Stimulated activated CD4-positive, alpha-beta T cell treated with anti-CD3 and anti-CD28 coated beads, Interleukin-1b, Interleukin-23, amount 100 ng/mL, for 4 hours (primary cell): ENCODE measurements around the gene RAD54L2.
"Not testable (repeated sequence)": the region's sequence is repeated elsewhere in the genome, so short reads cannot be mapped to it uniquely, and the experiment has no call there.

Experiments used
- DNase-seq, 2 donors: peaks; one replicate each; pipeline ENCODE4 v3.0.0-alpha.2; 2020; ENCODE audit warnings: low read depth in 2 of 2

RAD54L2 gene, protein sequence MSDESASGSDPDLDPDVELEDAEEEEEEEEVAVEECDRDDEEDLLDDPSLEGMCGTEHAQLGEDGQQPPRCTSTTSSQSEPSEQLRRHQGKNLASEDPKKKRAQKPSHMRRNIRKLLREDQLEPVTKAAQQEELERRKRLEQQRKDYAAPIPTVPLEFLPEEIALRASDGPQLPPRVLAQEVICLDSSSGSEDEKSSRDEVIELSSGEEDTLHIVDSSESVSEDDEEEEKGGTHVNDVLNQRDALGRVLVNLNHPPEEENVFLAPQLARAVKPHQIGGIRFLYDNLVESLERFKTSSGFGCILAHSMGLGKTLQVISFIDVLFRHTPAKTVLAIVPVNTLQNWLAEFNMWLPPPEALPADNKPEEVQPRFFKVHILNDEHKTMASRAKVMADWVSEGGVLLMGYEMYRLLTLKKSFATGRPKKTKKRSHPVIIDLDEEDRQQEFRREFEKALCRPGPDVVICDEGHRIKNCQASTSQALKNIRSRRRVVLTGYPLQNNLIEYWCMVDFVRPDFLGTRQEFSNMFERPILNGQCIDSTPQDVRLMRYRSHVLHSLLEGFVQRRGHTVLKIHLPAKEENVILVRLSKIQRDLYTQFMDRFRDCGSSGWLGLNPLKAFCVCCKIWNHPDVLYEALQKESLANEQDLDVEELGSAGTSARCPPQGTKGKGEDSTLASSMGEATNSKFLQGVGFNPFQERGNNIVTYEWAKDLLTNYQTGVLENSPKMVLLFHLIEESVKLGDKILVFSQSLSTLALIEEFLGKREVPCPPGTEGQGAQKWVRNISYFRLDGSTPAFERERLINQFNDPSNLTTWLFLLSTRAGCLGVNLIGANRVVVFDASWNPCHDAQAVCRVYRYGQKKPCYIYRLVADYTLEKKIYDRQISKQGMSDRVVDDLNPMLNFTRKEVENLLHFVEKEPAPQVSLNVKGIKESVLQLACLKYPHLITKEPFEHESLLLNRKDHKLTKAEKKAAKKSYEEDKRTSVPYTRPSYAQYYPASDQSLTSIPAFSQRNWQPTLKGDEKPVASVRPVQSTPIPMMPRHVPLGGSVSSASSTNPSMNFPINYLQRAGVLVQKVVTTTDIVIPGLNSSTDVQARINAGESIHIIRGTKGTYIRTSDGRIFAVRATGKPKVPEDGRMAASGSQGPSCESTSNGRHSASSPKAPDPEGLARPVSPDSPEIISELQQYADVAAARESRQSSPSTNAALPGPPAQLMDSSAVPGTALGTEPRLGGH (N-terminal part only)

GRCh38 chr3:51538459-51539290 lies at the start of gene RAD54L2:
TSS of gene RAD54L2 (plus strand) at chr3:51538719. CDS start at chr3:51590421, 51,702 bp downstream.
- DNase-seq = peak; percentile 73 to 78

DNA sequence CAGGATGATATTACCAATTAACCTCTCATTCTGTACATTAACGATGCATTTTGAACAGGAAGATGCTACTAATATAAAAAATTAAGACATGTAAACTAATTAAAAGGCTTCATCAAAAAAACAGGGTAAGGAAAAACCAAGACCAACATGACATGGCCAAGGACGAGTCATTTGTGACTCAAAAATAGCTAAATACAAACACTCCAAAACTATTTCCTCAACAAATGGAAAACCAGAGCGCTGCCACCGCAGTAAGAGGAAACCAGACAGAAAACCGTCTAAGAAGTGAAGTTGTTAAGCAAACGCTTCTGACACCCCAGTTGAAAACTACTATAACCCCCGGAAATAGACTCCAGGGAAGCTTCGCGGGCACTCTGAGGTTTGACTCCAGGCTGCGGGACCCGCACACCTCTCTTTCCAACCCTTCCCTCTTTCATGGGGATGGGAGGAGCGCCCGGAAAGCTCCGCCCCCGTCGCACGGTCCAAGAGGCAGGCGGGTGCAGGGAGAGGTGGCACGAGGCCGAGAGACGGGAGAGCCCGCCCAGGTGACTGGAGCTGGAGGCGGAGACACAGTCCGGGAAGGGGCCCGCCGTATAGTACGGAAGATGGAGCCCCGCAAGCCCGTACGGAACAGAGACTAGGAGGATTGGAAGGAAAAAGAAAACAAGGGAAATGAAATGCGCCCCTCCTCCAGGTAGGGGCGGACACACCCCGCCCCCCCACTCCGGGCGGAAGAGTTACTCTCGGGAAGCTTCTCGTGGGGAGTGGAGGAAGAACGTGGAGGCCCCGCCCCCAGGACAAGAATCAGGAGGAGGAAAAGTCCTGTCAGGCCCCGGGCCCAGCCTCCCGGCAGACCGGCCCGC lies 39.4 kb upstream of the RAD54L2 start:
- DNase-seq = peak; percentile 69 to 82

DNA sequence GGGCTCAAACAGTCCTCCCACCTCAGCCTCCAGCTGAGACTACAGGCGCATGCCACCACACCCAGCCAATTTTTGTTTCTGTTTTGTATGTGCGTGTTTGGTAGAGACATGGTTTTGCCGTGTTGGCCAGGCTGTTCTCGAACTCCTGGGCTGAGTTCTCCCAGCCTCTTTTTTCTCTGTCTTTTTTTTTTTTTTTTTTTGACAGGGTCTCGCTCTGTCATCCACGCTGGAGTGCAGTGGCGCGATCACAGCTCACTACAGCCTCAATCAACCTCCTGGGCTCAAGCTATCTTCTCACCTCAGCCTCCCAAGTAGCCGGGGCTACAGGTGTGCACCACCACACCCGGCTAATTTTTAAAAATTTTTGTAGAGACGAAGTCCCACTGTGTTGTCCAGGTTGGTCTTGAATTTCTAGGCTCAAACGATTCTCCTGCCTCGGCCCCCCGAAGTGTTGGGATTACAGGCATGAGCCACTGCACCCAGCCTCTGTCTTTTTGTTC lies 37.8 kb upstream of the RAD54L2 start:
- DNase-seq = no peak

- DNase-seq = peak; percentile 70 to 72
Observed at GRCh38 chr3:51501833-51502561, 36.5 kb upstream of the RAD54L2 start.

GRCh38 chr3:51502562-51502910 lies 36.0 kb upstream of the RAD54L2 start:
- no peak for DNase-seq

- DNase-seq = no peak
Observed at GRCh38 chr3:51503007-51503406, 35.5 kb upstream of the RAD54L2 start.

DNA sequence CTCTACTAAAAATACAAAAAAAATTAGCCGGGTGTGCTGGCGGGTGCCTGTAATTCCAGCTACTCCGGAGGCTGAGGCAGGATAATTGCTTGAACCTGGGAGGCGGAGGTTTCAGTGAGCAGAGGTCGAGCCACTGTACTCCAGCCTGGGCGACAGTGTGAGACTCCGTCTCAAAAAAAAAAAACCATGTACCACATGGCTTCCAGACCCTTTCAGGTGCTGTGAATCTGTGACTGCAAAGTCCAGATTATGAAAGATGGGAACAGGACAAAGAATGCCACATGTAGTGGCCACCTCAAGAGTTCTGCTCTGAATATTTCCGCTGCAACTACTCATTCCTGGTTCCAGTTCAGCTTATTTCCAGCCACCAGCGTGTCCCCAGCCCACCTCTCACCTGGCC lies 30.3 kb upstream of the RAD54L2 start:
- no peak for DNase-seq

GRCh38 chr3:51510996-51511395 lies 27.5 kb upstream of the RAD54L2 start:
- no peak for DNase-seq

DNA sequence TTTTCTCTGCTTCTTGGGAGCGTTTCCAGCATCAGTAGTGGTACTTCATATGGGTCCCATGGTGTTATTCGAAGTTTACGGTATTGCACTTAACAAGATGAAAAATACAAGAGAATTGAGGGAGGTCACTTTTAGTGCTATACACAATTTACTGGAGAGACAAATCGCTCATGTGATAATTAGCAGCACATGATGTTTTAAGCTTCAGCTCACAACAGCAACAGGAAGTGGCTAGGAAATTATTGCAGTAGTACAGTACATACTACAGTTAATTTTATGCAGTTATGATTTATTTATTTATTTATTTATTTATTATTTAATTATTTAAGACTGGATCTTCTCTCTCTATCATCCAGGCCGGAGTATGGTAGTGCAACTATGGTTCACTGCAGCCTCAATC lies 24.3 kb upstream of the RAD54L2 start:
- DNase-seq = no peak

- no peak for DNase-seq
Observed at GRCh38 chr3:51519848-51520247, 18.7 kb upstream of the RAD54L2 start.

GRCh38 chr3:51520906-51521730 lies 17.4 kb upstream of the RAD54L2 start:
- not testable (repeated sequence) for DNase-seq

DNA sequence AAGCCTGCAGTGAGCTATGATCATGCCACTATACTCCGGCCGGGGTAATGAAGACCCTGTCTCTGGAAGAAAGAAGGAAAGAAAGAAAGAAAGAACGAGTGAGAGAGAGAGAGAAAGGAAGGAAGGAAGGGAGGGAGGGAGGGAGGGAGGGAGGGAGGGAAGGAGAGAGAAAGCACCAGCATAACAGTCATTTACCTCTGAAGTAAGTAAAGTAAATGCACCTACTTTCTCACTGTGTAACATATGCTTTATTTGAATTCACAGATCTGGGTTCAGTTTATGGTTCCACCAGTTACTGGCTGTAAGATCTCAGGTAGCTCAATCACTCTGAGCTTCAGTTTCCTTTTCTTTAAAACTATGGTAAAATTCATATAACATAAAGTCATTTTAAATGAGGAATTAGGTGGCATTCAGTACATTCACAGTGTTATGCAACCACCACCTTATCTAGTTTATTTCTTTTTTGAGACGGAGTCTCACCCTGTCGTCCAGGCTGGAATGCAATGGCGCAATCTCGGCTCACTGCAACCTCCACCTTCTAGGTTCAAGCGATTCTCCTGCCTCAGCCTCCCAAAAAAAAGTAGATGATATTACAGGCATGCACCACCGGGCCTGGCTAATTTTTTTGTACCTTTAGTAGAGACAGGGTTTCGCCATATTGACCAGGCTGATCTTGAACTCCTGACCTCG lies 16.1 kb upstream of the RAD54L2 start:
- no peak for DNase-seq

GRCh38 chr3:51524874-51525273 lies 13.6 kb upstream of the RAD54L2 start:
- DNase-seq = not testable (repeated sequence)

- no peak for DNase-seq
Observed at GRCh38 chr3:51530485-51530884, 8.0 kb upstream of the RAD54L2 start.

- DNase-seq = no peak
Observed at GRCh38 chr3:51535146-51536019, 3.1 kb upstream of the RAD54L2 start.

DNA sequence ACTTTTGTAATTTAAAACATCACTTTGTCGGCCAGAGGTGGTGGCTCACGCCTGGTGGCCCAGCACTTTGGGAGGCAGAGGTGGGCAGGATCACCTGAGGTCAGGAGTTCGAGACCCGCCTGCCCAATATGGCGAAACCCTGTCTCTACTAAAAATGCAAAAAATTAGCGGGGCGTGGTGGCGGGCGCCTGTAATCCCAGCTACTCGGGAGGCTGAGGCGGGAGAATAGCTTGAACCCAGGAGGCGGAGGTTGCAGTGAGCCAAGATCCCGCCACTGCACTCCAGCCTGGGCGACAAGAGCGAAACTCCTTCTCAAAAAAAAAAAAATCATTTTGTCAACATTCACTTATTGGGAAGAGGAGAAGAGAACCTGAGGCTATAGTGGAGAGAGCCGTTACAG lies 888 bp upstream of the RAD54L2 start:
- not testable (repeated sequence) for DNase-seq

DNA sequence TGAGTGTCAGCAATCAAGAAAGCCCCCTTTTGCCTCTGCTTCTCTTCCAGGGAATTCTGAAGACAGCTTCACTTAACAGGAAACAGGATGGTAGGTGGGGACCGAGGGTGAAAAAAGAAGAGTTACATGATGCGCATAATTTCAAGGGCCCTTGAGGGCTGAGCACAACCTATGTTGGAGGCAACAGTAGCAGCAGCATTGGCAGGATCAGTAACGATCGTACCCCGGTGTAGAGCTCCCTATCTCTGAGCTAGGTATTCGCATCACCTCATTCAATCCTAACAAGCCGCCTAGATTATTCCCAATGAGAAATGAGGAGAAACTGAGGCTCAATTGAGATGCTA lies 432 bp upstream of the RAD54L2 start:
- DNase-seq = no peak
